ENCODE results near the gene PSG6.
"Not testable (repeated sequence)": the region's sequence is repeated elsewhere in the genome, so short reads cannot be mapped to it uniquely, and the experiment has no call there.

DNA sequence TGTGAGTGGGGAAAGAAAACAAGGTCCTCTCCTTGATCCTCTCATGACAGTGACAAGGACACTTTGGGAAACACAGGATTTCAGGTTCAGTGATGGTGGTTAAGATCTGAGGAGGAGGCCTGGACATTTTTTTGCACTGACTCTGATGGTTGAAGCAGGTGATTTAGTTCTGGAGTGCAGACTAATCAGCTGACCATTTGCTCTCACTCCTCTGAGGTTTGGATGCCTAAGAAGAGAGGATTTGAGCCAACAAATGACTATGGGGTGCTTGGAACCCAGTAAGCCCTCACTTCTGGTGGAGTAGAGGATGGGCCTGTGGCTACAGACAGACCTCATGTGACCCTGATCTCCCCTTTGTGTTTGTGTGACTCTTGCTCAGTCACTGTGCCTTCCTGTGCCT is 41.1 kb downstream of the PSG6 start:
- not testable (repeated sequence) for TF ChIP-seq FOSL1 (IDR thresholded peaks at IDR 0.05; ENCODE audit: insufficient read depth, low read depth, low read length); YY1 (IDR thresholded peaks at IDR 0.05; ENCODE audit: low read depth, low read length); RAD21 (IDR thresholded peaks at IDR 0.05 in 1 of 2, conservative IDR thresholded peaks at IDR 0.05 in 1 of 2; ENCODE audit: low read depth in 2 of 2, low read length in 2 of 2); KDM5A (IDR thresholded peaks at IDR 0.05; ENCODE audit: low read length); POLR2AphosphoS5 (IDR thresholded peaks at IDR 0.05; ENCODE audit: low read depth, low read length); EP300 (IDR thresholded peaks at IDR 0.05; ENCODE audit: borderline replicate concordance in 1 of 2, low read depth in 2 of 2, low read length in 2 of 2); RFX5 (IDR thresholded peaks at IDR 0.05; ENCODE audit: borderline replicate concordance, low read depth, low read length); NRF1 (IDR thresholded peaks at IDR 0.05; ENCODE audit: low read depth, low read length); MAFK (IDR thresholded peaks at IDR 0.05; ENCODE audit: low read depth, low read length); GABPA (IDR thresholded peaks at IDR 0.05; ENCODE audit: borderline replicate concordance, insufficient read depth, low read length)
- TF ChIP-seq, protein P1, sequence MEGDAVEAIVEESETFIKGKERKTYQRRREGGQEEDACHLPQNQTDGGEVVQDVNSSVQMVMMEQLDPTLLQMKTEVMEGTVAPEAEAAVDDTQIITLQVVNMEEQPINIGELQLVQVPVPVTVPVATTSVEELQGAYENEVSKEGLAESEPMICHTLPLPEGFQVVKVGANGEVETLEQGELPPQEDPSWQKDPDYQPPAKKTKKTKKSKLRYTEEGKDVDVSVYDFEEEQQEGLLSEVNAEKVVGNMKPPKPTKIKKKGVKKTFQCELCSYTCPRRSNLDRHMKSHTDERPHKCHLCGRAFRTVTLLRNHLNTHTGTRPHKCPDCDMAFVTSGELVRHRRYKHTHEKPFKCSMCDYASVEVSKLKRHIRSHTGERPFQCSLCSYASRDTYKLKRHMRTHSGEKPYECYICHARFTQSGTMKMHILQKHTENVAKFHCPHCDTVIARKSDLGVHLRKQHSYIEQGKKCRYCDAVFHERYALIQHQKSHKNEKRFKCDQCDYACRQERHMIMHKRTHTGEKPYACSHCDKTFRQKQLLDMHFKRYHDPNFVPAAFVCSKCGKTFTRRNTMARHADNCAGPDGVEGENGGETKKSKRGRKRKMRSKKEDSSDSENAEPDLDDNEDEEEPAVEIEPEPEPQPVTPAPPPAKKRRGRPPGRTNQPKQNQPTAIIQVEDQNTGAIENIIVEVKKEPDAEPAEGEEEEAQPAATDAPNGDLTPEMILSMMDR (IDR thresholded peaks at IDR 0.05; ENCODE audit: control extremely low read depth in 1 of 3, insufficient read depth in 1 of 3, low read depth in 1 of 3, low read length in 3 of 3): not testable (repeated sequence)
- TF ChIP-seq, protein P2, sequence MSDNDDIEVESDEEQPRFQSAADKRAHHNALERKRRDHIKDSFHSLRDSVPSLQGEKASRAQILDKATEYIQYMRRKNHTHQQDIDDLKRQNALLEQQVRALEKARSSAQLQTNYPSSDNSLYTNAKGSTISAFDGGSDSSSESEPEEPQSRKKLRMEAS (IDR thresholded peaks at IDR 0.05): not testable (repeated sequence)

Data from H1 (cell line).